Activated naive CD4-positive, alpha-beta T cell treated with anti-CD3 and anti-CD28 coated beads, Interleukin-2, amount 50 U/mL, for 16 hours (primary cell): ENCODE data around the gene SLC16A4.
"Not testable (repeated sequence)": the region's sequence is repeated elsewhere in the genome, so short reads cannot be mapped to it uniquely, and the experiment has no call there.

Experiments
- DNase-seq: peaks from one replicate; pipeline ENCODE4 v3.0.0-alpha.2; 2020

The SLC16A4 gene

DNA sequence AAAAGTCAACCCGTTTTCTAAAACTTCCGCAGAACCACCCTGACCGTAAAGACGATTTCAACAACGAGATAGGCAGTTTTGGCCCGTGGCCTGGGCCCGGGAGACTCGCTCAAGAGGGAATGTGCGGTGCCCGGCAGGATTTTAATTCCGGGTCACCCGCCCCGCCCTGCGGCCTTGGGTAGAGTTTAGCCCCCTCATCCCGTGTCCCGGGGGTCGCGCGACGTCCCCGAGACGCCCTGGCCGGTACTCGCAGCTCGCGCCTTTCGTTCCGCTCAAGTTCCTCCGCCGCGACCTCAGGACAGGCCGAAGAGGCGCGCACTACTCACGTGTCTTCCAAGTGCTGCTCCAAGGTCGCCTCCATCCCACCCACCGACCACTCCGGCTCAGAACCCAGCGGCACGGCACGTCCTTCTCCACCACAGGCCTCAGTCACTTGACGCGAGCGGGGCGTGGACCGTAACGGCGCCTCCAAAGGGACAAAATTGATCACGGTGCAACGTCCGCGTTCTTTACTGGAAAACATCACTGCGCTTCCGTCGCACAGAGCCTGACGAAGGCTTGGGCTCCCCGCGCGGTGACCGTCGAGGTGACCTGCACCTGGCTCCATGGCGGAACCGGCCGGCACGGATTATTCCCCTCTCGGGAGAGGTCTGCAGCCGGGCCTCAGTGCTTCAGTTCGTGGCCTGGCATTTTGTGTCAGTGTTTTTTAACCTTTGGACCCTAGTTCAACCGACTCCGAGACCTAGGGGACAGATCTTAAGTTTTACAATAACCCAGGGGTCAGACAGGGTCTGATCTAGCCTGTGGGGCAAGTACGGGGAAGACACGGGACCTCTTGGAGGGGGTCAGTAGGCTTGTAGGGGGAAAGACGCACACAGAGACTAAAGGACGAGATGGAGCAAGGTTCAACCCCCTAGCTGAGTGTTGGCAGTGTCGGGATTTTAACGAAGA, 16.7 kb upstream of the SLC16A4 start, which contains the start of gene LAMTOR5:
Gene LAMTOR5, minus strand, starts transcription at position 435 of the 951 bp plus-strand sequence. Its CDS starts 74 bp downstream, at position 361.
- peak; percentile 89 for DNase-seq

DNA sequence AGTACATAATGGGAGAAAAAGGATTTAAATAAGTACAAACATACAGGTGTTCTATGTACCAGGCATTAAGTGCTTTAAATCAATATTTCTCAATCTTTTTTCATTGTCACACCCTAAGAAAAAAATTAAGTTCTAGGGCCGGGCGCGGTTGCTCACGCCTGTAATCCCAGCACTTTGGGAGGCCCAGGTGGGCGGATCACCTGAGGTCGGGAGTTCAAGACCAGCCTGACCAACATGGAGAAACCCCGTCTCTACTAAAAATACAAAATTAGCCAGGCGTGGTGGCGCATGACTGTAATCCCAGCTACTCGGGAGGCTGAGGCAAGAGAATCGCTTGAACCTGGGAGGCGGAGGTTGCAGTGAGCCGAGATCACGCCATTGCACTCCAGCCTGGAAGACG, 15.6 kb upstream of the SLC16A4 start:
- DNase-seq, result not testable (repeated sequence)

DNA sequence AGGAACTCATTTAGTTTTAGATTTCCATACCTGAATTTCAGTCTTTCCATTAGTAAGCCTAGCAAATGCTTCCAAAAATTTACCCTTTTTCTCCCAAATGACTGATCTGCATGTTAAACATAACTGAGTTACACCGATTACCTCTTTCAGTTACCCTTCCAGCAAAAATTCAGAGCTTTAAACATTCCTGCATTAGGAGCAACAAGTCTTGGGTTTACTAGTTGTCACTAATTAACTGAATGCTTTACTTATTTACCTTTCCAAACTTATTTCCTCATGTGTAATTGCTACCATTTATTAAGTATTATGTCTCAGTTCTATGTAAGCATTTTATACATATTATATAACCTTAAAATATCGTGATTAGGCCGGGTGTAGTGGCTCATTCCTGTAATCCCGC, 13.6 kb upstream of the SLC16A4 start:
- DNase-seq, result no peak

- no peak for DNase-seq
Measured at GRCh38 chr1:110403805-110404204, 13.0 kb upstream of the SLC16A4 start.

- not testable (repeated sequence) for DNase-seq
Measured at GRCh38 chr1:110396259-110396958, 5.6 kb upstream of the SLC16A4 start.

DNA sequence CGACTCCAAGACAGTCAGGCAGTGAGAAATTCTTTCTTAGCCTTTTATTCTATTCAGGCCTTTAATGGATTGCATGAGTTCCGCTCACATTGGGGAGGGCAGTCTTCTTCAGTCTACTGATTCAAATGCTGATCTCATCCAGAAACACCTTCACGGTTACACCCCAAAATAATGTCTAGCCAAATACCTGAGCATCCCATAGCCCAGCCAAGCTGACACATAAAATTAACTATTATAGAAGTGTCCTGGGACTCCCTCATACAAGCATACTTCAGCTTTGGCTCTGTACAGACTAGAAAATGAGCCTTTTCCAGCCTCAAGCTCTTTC, 3.6 kb upstream of the SLC16A4 start:
- no peak for DNase-seq

- DNase-seq, result no peak
Measured at GRCh38 chr1:110393691-110394492, 3.1 kb upstream of the SLC16A4 start.

DNA sequence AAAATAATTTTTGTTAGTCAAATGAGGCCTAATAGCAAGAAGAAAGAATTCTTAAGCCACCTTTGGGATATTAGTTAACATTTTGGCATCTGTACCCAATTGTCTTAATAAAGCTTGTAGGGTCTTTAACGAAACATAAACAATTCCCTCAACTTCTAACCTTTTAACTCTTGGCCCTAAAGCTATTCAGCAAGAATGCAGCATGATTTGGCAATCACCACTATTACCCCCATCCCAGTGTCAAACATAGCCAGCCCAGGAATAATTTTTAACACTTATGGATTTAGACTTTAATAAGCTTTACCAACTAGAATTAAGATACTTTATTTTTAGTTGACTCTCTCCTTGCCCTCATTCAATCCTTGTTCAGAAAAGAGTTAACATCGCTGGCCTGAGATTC, 2.5 kb upstream of the SLC16A4 start:
- DNase-seq, result no peak

GRCh38 chr1:110390096-110390495, 730 bp downstream of the SLC16A4 start:
- no peak for DNase-seq

DNA sequence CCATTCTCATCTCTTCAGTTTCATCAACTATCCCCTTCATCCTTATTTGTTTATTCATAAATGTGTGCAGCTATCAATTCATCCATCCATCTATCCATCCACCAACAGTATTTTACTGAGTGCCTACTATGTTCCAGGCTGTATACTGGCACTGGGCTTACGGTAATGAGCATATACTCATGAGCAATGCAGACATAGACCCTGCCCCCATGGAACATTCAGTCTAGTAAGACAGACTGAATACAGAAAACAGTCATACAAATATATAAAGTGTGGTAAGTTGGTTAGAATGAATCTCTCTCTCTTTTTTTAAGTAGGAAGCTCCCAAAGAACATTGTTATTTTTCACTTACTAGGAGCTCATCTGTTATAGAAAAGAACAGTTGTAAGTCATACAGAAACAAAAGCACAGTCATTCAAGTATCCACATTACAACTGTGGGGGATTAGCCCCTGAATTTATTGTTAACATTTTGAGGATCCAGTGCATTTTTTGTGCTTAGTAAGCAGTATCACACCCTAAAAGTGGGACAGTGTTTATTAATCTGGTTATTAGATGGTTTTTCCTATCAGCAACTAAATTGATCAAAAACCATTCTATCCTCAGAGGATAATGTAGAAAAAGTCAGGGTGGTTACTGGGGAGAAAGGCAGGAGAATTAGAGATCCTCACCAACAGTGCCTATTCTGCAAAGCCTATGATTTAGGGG, 3.6 kb downstream of the SLC16A4 start:
- DNase-seq, result no peak

DNA sequence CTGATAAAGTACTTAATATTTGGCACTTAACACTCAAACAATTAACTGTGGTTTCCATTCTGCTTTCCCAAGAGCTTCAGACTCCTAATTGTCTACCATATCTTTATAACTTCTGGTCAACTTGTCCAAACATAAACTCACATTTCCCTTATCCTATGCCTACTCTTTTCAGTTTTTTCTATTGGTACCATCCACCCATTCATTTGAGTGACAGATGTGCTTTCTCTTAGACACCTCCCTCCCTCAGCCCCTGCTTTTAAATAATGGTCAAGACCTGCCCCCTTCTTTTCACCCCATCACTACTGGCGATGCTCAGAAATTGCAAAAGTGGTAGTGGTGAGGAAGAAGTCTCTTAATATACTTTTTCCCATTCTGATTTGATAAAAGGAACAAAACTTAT, 5.5 kb downstream of the SLC16A4 start:
- no peak for DNase-seq

- no peak for DNase-seq
Measured at GRCh38 chr1:110384581-110385321, 6.1 kb downstream of the SLC16A4 start.

DNA sequence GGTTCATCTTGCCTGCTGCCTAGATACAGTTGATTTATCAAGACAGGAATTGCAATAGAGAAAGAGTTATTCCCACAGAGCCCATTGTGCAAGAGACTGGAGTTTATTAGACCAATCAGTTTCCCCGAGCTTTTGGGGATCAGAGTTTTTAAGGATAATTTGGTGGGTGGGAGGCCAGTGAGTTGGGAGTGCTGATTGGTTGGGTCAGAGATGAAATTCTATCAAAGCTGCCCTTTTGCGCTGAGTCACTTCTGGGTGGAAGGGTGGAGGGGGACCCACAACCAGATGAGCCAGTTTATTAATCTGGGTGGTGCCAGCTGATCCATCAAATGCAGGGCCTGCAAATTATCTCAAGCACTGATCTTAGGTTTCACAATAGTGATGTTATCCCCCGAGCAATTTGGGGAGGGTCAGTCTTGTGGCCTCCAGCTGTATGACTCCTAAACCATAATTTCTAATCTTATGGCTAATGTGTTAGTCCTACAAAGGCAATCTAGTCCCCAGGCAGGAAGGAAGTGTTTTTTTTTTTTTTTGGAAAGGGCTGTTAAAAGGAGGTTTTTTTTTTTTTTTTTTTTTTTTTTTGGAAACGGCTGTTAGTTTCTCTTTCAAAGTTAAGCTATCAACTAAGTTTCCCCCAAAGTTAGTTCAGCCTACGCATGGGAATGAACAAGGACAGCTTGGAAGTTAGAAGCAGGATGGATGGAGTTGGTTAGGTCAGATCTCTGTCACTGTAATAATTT, 7.4 kb downstream of the SLC16A4 start:
- DNase-seq, result no peak

DNA sequence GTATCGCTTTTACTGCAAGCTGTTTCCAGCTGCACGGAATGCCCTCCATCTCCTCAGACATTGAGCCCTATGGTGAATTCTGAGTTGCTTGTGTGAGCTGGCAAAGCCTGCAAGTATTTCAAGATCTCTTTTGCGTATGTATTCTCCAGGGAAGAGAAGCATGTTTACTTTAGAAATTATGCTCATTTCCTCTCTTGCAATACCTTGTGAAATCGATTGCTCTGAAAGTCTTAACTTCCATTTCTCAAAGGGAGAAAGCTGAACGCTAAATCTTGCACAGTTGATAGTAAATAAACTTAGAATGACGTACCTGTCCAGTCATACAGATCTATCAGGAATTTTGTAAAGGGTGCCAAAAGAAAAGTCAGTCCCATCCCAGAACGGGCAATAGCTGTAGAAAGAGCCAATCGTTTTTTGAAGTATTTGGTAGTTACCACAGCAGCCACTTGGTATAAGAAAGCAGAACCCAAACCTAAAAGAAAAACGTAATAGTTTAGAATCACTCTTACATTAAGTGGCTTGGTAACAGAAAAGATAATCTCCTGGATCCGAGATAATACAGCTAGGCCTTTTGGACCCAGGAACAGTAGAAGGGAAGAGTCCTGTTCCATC, 10.0 kb downstream of the SLC16A4 start:
- DNase-seq, result no peak

GRCh38 chr1:110375490-110375889, 15.3 kb downstream of the SLC16A4 start:
- no peak for DNase-seq

- no peak for DNase-seq
Measured at GRCh38 chr1:110370827-110371226, 20.0 kb downstream of the SLC16A4 start.

- DNase-seq, result no peak
Measured at GRCh38 chr1:110364221-110364620, 26.6 kb downstream of the SLC16A4 start.

- DNase-seq, result no peak
Measured at GRCh38 chr1:110361856-110362255, 29.0 kb downstream of the SLC16A4 start.

GRCh38 chr1:110360431-110360830, 30.4 kb downstream of the SLC16A4 start:
- no peak for DNase-seq

- no peak for DNase-seq
Measured at GRCh38 chr1:110356379-110356778, 34.4 kb downstream of the SLC16A4 start.

GRCh38 chr1:110355321-110355720, 35.5 kb downstream of the SLC16A4 start:
- no peak for DNase-seq
